H1 (cell line): Measurements from ENCODE around the gene TOM1. TPM values are rescaled to one million over a fixed set of nuclear protein-coding genes. Genes with fewer than 3 reads are reported as not detected.

ENCODE experiments used
- CTCF ChIA-PET: fragments of 300-600 bp; sonication (Branson Sonifier 250); formaldehyde crosslinking; loops from one replicate; lab custom pipeline; 2021; ENCODE audit not compliant: partially characterized antibody; lab: Charles Lee
- POLR2A ChIA-PET: fragments of 300-600 bp; sonication (Branson Sonifier 250); formaldehyde crosslinking; loops from one replicate; lab custom pipeline; 2021; ENCODE audit warnings: inconsistent platforms; ENCODE audit not compliant: partially characterized antibody; lab: Charles Lee
- DNase-seq, 2 experiments: peaks; one replicate each; pipeline versions ENCODE4 v3.0.0 to v3.0.0-alpha.2; 2010 to 2022; ENCODE audit warnings: low spot score in 2 of 2, low read depth in 1 of 2, mixed read lengths in 1 of 2
- FAIRE-seq: peaks from 2 replicates; lab custom pipeline; 2011; peaks lifted over from hg19 to GRCh38; lab: Jason Lieb, UNC
- H2AFZ ChIP-seq: 2 replicates; pipeline ENCODE4 v1.8.1; 2012; ENCODE audit warnings: low read length, inconsistent platforms
- H2AK5ac ChIP-seq: 2 replicates; pipeline ENCODE4 v1.6.1; 2013; ENCODE audit warnings: low read depth, low read length
- H2BK120ac ChIP-seq: replicated peaks from 2 replicates; pipeline ENCODE3; 2013; ENCODE audit warnings: low read depth, low read length, inconsistent platforms
- H2BK12ac ChIP-seq: 2 replicates; pipeline ENCODE4 v1.6.1; 2013; ENCODE audit warnings: low read depth, low read length
- H2BK15ac ChIP-seq: 2 replicates; pipeline ENCODE4 v1.6.1; 2013; ENCODE audit warnings: low read length
- H2BK20ac ChIP-seq: 2 replicates; pipeline ENCODE4 v1.6.1; 2013; ENCODE audit warnings: low read length
- H2BK5ac ChIP-seq: 2 replicates; pipeline ENCODE4 v1.6.1; 2013; ENCODE audit warnings: low read depth, low read length
- H3K14ac ChIP-seq: 2 replicates; pipeline ENCODE4 v1.6.1; 2013; ENCODE audit warnings: inconsistent platforms; ENCODE audit not compliant: insufficient read length
- H3K18ac ChIP-seq: 2 replicates; pipeline ENCODE4 v1.6.1; 2013; ENCODE audit warnings: low read length; ENCODE audit errors: extremely low read depth
- H3K23ac ChIP-seq: 2 replicates; pipeline ENCODE4 v1.6.1; 2013; ENCODE audit warnings: inconsistent platforms; ENCODE audit not compliant: insufficient read length
- H3K23me2 ChIP-seq: 2 replicates; pipeline ENCODE4 v1.6.1; 2013; ENCODE audit warnings: low read depth, low read length
- H3K27ac ChIP-seq: 2 replicates; pipeline ENCODE4 v1.6.1; 2011; ENCODE audit warnings: low read depth, low read length, inconsistent platforms
- H3K27me3 ChIP-seq, 4 experiments: replicated peaks in 1 of 4; 1 replicate in 1 of 4; 2 replicates in 3 of 4; pipeline versions ENCODE4 v1.6.1 to v1.8.1; 2011 to 2013; ENCODE audit warnings: low read length in 3 of 4, mild to moderate bottlenecking in 3 of 4, inconsistent platforms in 2 of 4, mixed read lengths in 2 of 4, moderate library complexity in 1 of 4; ENCODE audit not compliant: control insufficient read depth in 3 of 4, insufficient read depth in 3 of 4; ENCODE audit errors: extremely low read depth in 1 of 4
- H3K36me3 ChIP-seq, 4 experiments: 2 replicates each; pipeline versions ENCODE4 v1.6.1 to v1.8.1; 2011 to 2013; ENCODE audit warnings: mild to moderate bottlenecking in 4 of 4, low read length in 3 of 4, moderate library complexity in 2 of 4, control low read depth in 1 of 4, inconsistent platforms in 1 of 4; ENCODE audit not compliant: insufficient read depth in 4 of 4, control insufficient read depth in 2 of 4
- H3K4ac ChIP-seq: replicated peaks from 2 replicates; pipeline ENCODE3; 2013; ENCODE audit warnings: low read length, low read depth, mixed read lengths, inconsistent platforms; ENCODE audit not compliant: insufficient read length
- H3K4me1 ChIP-seq, 4 experiments: replicated peaks in 1 of 4; 1 replicate in 1 of 4; 2 replicates in 3 of 4; pipeline versions ENCODE4 v1.6.1 to v1.8.1; 2011 to 2013; ENCODE audit warnings: low read length in 3 of 4, inconsistent platforms in 2 of 4, mixed read lengths in 1 of 4; ENCODE audit not compliant: insufficient read depth in 4 of 4, control insufficient read depth in 3 of 4
- H3K4me2 ChIP-seq, 2 experiments: 2 replicates each; pipeline versions ENCODE4 v1.6.1 to v1.8.1; 2011 to 2013; ENCODE audit warnings: low read depth in 2 of 2, low read length in 2 of 2, control low read depth in 1 of 2, inconsistent platforms in 1 of 2, mild to moderate bottlenecking in 1 of 2; ENCODE audit not compliant: insufficient read depth in 1 of 2
- H3K4me3 ChIP-seq, 4 experiments: fragments of 200-600, 300-600 bp in 1 of 4; sonication (generic), shearing (Covaris generic), sonication (Bioruptor Twin) in 1 of 4; 2 replicates each; pipeline versions ENCODE4 v1.5.1 to v1.8.1; 2011 to 2016; ENCODE audit warnings: low read length in 4 of 4, low read depth in 3 of 4, control low read depth in 2 of 4, inconsistent platforms in 2 of 4, mild to moderate bottlenecking in 2 of 4, mixed read lengths in 1 of 4, moderate library complexity in 1 of 4; ENCODE audit not compliant: insufficient read depth in 2 of 4; ENCODE audit errors: extremely low read depth in 1 of 4
- H3K56ac ChIP-seq: replicated peaks from 2 replicates; pipeline ENCODE3; 2013; ENCODE audit warnings: low read depth, mild to moderate bottlenecking, mixed read lengths, low read length, inconsistent platforms; ENCODE audit not compliant: insufficient read length
- H3K79me1 ChIP-seq: 2 replicates; pipeline ENCODE4 v1.6.1; 2013; ENCODE audit warnings: low read depth, low read length, control low read depth
- H3K79me2 ChIP-seq, 2 experiments: 2 replicates each; pipeline versions ENCODE4 v1.6.1 to v1.8.1; 2012 to 2013; ENCODE audit warnings: low read length in 2 of 2, mild to moderate bottlenecking in 2 of 2, inconsistent platforms in 1 of 2; ENCODE audit not compliant: insufficient read depth in 2 of 2, control insufficient read depth in 1 of 2
- H3K9ac ChIP-seq, 4 experiments: replicated peaks in 1 of 4; 1 replicate in 1 of 4; 2 replicates in 3 of 4; pipeline versions ENCODE4 v1.6.1 to v1.8.1; 2011 to 2013; ENCODE audit warnings: low read depth in 3 of 4, low read length in 3 of 4, control low read depth in 2 of 4, mild to moderate bottlenecking in 2 of 4, moderate library complexity in 2 of 4, inconsistent platforms in 1 of 4; ENCODE audit errors: extremely low read depth in 1 of 4
- H3K9me3 ChIP-seq, 2 experiments: 2 replicates each; pipeline versions ENCODE4 v1.6.1 to v1.8.1; 2012 to 2013; ENCODE audit warnings: mild to moderate bottlenecking in 2 of 2, moderate library complexity in 2 of 2, control low read depth in 1 of 2, inconsistent platforms in 1 of 2, low read depth in 1 of 2, low read length in 1 of 2, mixed read lengths in 1 of 2; ENCODE audit not compliant: insufficient read depth in 2 of 2
- H4K20me1 ChIP-seq, 2 experiments: replicated peaks in 1 of 2; 2 replicates each; pipeline versions ENCODE3 to v1.8.1; 2011 to 2013; ENCODE audit warnings: inconsistent platforms in 2 of 2, low read length in 2 of 2, mild to moderate bottlenecking in 1 of 2; ENCODE audit not compliant: insufficient read depth in 2 of 2, control insufficient read depth in 1 of 2
- H4K5ac ChIP-seq: 2 replicates; pipeline ENCODE4 v1.6.1; 2013; ENCODE audit warnings: low read length, low read depth, mixed read lengths, inconsistent platforms; ENCODE audit not compliant: insufficient read length
- H4K8ac ChIP-seq: 2 replicates; pipeline ENCODE4 v1.8.0; 2013; ENCODE audit warnings: mild to moderate bottlenecking, moderate library complexity, low read length, inconsistent platforms; ENCODE audit not compliant: insufficient read depth; ENCODE audit errors: extremely low read depth
- H4K91ac ChIP-seq: replicated peaks from 2 replicates; pipeline ENCODE3; 2013; ENCODE audit warnings: low read length, mixed read lengths, inconsistent platforms; ENCODE audit not compliant: insufficient read length
- JUND ChIP-seq: IDR thresholded peaks from 2 replicates; pipeline ENCODE4 v1.6.1; 2011; ENCODE audit warnings: mild to moderate bottlenecking, improper control_type of control experiment, low read length
- polyA plus RNA-seq, 7 experiments: library from polyadenylated mRNA; depleted of rRNA in 3 of 7; stranded (reverse) in 5 of 7; unstranded in 2 of 7; fragments of >200 nt in 5 of 7; fragments of 200-250 nt in 2 of 7; gene quantifications; 1 replicate in 5 of 7; 2 replicates in 1 of 7; 4 replicates in 1 of 7; pipeline versions ENCODE4 v1.2.1 to v1.2.3, GENCODE V29; 2011 to 2013; ENCODE audit warnings: missing spikeins in 2 of 7, mixed read lengths in 2 of 7
- total RNA-seq: library from RNA; stranded (reverse); fragmentation: NEBNext Ultra II Directional; extraction: Animal tissue kit (Norgen Biotek cat#: 25700); gene quantifications from 2 replicates; pipeline ENCODE4 v1.2.1, GENCODE V29; 2021

The TOM1 gene
- total and polyA plus RNA-seq, 2 of the 8 experiments (the other 6 are each of a cell fraction or from before 2014, with no cell fraction given): 25.1 to 39.2 TPM

DNA sequence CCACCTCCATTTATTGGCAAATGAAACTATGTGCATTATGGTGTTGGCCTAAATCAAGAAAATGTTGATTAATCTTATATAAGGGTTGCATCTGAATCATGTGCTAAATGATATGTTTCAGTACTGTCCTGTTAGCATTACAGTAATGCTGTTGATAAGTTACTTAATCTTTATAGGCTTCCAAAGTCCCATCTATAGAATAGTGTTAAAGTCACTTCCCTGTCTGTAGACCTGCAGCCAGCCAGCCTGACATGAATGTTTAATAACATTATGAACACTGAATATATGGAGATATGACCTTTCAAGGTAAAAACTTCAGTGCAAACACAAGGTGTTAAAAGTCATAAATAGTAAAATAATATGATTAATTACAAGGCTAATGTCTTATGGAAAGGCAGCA, 3.6 kb upstream of the TOM1 start:
- DNase-seq: no peak
- H3K4me2 ChIP-seq: no peak overlapping the region
- H2BK12ac ChIP-seq: no peak overlapping the region

More for the DNA sequence above, 3.6 kb upstream of the TOM1 start:
- no peaks in the 10 kb centered on the region for H3K79me1 ChIP-seq
- no peaks in the 10 kb centered on the region for H4K20me1 ChIP-seq
- H2BK20ac ChIP-seq: no peak overlapping the region
- H4K8ac ChIP-seq: no peak overlapping the region
- H3K9ac ChIP-seq: no peak overlapping the region
- H3K79me2 ChIP-seq: no peaks in the 10 kb centered on the region
- TF ChIP-seq JUND: no peak
- H3K18ac ChIP-seq: no peak overlapping the region
- no peak overlapping the region for H2AK5ac ChIP-seq
- H3K4ac ChIP-seq: no peak overlapping the region
- peaks cover 16 to 51% (median 30%) of the 10 kb centered on the region in 4 experiments for H3K36me3 ChIP-seq
- no peak overlapping the region for H3K23ac ChIP-seq
- no peak overlapping the region for H2BK15ac ChIP-seq
- H3K4me1 ChIP-seq: peaks cover 0 to 1% (median under 1%) of the 10 kb centered on the region in 4 experiments; a peak in 3 of 7 replicates
- H3K56ac ChIP-seq: no peak overlapping the region
- H3K27me3 ChIP-seq: no peaks in the 10 kb centered on the region
- H3K14ac ChIP-seq: no peak overlapping the region
- no peak overlapping the region for H4K91ac ChIP-seq
- H3K4me3 ChIP-seq: no peak overlapping the region
- no peak overlapping the region for H2AFZ ChIP-seq
- H2BK5ac ChIP-seq: no peak overlapping the region
- H3K9me3 ChIP-seq: no peaks in the 10 kb centered on the region
- no peak overlapping the region for H3K27ac ChIP-seq
- H3K23me2 ChIP-seq: peaks cover 4% of the 10 kb centered on the region; the same call in 1 of the 2 replicates
- H4K5ac ChIP-seq: no peak overlapping the region
- FAIRE-seq: no peak
- ChIA-PET CTCF (no interaction called here), POLR2A (interaction anchor here (0.7 kb wide), 1 partner anchor 9 kb away, joined by 3 read pairs; no protein-coding TSS in a partner anchor)
- no peak overlapping the region for H2BK120ac ChIP-seq
